K562 (cell line): ENCODE measurements around the gene ACRBP. TPM values are rescaled to one million over a fixed set of nuclear protein-coding genes. Genes with fewer than 3 reads are reported as not detected.

Experiments
- ATAC-seq: fragments of 200-7000 bp; cut with Tn5 transposase; 3 replicates; pipeline ENCODE4 v1.9.1; 2020; ENCODE audit warnings: moderate library complexity
- BruUV-seq: library from RNA; stranded (reverse); fragments of 400-500 nt; replicated peaks from 2 replicates; lab custom pipeline; 2021; lab: Mats Ljungman, UMichigan
- CTCF ChIA-PET: fragments of 300-600 bp; formaldehyde crosslinking; extraction: SDS; loops from one replicate; lab custom pipeline; 2021; ENCODE audit warnings: low intra/inter-chr PET ratio; lab: Yijun Ruan, JAX
- POLR2A ChIA-PET: fragments of 300-600, 350-650 bp; sonication (Branson Sonifier 250); formaldehyde crosslinking; extraction: SDS; loops from one replicate; lab custom pipeline; 2021; ENCODE audit warnings: antibody characterized with exemption, inconsistent platforms; lab: Yijun Ruan, JAX
- DNase-seq, 4 experiments: peaks; one replicate each; pipeline versions ENCODE4 v3.0.0 to v3.0.0-alpha.2; 2011 to 2018; ENCODE audit warnings: low spot score in 3 of 4, mixed read lengths in 3 of 4; ENCODE audit errors: extremely low read depth in 1 of 4
- FAIRE-seq: peaks from 2 replicates; lab custom pipeline; 2011; peaks lifted over from hg19 to GRCh38; lab: Jason Lieb, UNC
- H2AFZ ChIP-seq: 2 replicates; pipeline ENCODE4 v1.6.0; 2011; ENCODE audit warnings: low read depth, low read length, control low read depth, inconsistent platforms
- H3K27ac ChIP-seq: fragments of 200-600 bp; 3 replicates; pipeline ENCODE4 v1.8.0; 2011; ENCODE audit warnings: low read depth, mild to moderate bottlenecking, control low read depth, inconsistent platforms, low read length, moderate library complexity, mixed read lengths; ENCODE audit errors: extremely low read depth
- H3K27me3 ChIP-seq, 2 experiments: fragments of 300-600 bp in 1 of 2; 2 replicates in 1 of 2; 3 replicates in 1 of 2; pipeline versions ENCODE4 v1.6.0 to v1.8.0; 2011; ENCODE audit warnings: inconsistent platforms in 2 of 2, low read length in 2 of 2, mild to moderate bottlenecking in 1 of 2, mixed read lengths in 1 of 2, moderate library complexity in 1 of 2; ENCODE audit not compliant: control insufficient read depth in 2 of 2, insufficient read depth in 2 of 2
- H3K36me3 ChIP-seq: fragments of 300-600 bp; 3 replicates; pipeline ENCODE4 v1.8.0; 2011; ENCODE audit warnings: mild to moderate bottlenecking, low read length, inconsistent platforms; ENCODE audit not compliant: control insufficient read depth, insufficient read depth
- H3K4me1 ChIP-seq, 2 experiments: fragments of 200-600 bp in 1 of 2; replicated peaks in 1 of 2; 2 replicates in 1 of 2; 3 replicates in 1 of 2; pipeline versions ENCODE4 v1.5.1 to v1.8.0; 2011; ENCODE audit warnings: inconsistent platforms in 2 of 2, low read length in 2 of 2, mild to moderate bottlenecking in 1 of 2, mixed read lengths in 1 of 2, moderate library complexity in 1 of 2; ENCODE audit not compliant: control insufficient read depth in 2 of 2, insufficient read depth in 2 of 2
- H3K4me2 ChIP-seq: 2 replicates; pipeline ENCODE4 v1.6.1; 2011; ENCODE audit warnings: low read length, control low read depth, inconsistent platforms, mixed read lengths; ENCODE audit not compliant: insufficient read depth
- H3K4me3 ChIP-seq: fragments of 200-600 bp; sonication (generic), shearing (Covaris generic); 2 replicates; pipeline ENCODE4 v1.5.1; 2016; ENCODE audit warnings: control low read depth, inconsistent platforms
- H3K79me2 ChIP-seq: fragments of 200-600 bp; 3 replicates; pipeline ENCODE4 v1.8.0; 2011; ENCODE audit warnings: low read length, inconsistent platforms; ENCODE audit not compliant: control insufficient read depth, insufficient read depth
- H3K9ac ChIP-seq, 2 experiments: 2 replicates each; pipeline versions ENCODE4 v1.6.0 to v1.6.1; 2011; ENCODE audit warnings: low read depth in 2 of 2, low read length in 2 of 2, control low read depth in 1 of 2, inconsistent platforms in 1 of 2, mild to moderate bottlenecking in 1 of 2, mixed read lengths in 1 of 2; ENCODE audit not compliant: insufficient read depth in 1 of 2
- H3K9me1 ChIP-seq: one replicate; pipeline ENCODE4 v1.6.0; 2011; ENCODE audit warnings: inconsistent platforms, mild to moderate bottlenecking, low read length, moderate library complexity; ENCODE audit not compliant: control insufficient read depth, insufficient read depth
- H3K9me3 ChIP-seq: replicated peaks from 2 replicates; pipeline ENCODE4 v1.5.1; 2011; ENCODE audit warnings: low read depth, low read length, inconsistent platforms; ENCODE audit not compliant: control insufficient read depth, insufficient read depth
- H4K20me1 ChIP-seq: replicated peaks from 2 replicates; pipeline ENCODE4 v1.6.1; 2011; ENCODE audit warnings: low read length, inconsistent platforms, mixed read lengths; ENCODE audit not compliant: control insufficient read depth, insufficient read depth
- CTCF ChIP-seq, 3 experiments: IDR thresholded peaks in 2 of 3; conservative IDR thresholded peaks in 1 of 3; 2 replicates each; pipeline ENCODE4 v1.5.1; 2011 to 2012; ENCODE audit warnings: low read length in 3 of 3, mild to moderate bottlenecking in 3 of 3, control low read depth in 2 of 3, improper control_type of control experiment in 1 of 3, inconsistent platforms in 1 of 3, low read depth in 1 of 3, mixed read lengths in 1 of 3, moderate library complexity in 1 of 3; ENCODE audit not compliant: insufficient read depth in 2 of 3
- E2F5 ChIP-seq: sonication (generic); formaldehyde crosslinking; IDR thresholded peaks from 2 replicates; pipeline ENCODE4 v1.8.0; 2022; ENCODE audit warnings: mild to moderate bottlenecking, missing genetic modification reagents
- RAD21 ChIP-seq, 2 experiments: fragments of 250-450 bp in 1 of 2; fragments of 450-650 bp in 1 of 2; sonication (Bioruptor Pico) in 1 of 2; formaldehyde crosslinking in 1 of 2; IDR thresholded peaks in 1 of 2; conservative IDR thresholded peaks in 1 of 2; 2 replicates each; pipeline versions ENCODE4 v1.4.0 to v1.8.0; 2020 to 2022; ENCODE audit warnings: mild to moderate bottlenecking in 2 of 2, moderate library complexity in 1 of 2
- RNF2 ChIP-seq: sonication (generic); IDR thresholded peaks from 2 replicates; pipeline ENCODE4 v1.6.1; 2016
- ZNF592 ChIP-seq: fragments of 450-650 bp; IDR thresholded peaks from 2 replicates; pipeline ENCODE4 v1.6.1; 2017; ENCODE audit warnings: antibody characterized with exemption, mild to moderate bottlenecking
- WGBS: fragments of 100-300 bp; shearing (Covaris generic); methylation state at CpG from one replicate; pipeline ENCODE4 v1.1.6; 2016; ENCODE audit warnings: low coverage, mixed read lengths; ENCODE audit not compliant: insufficient coverage; ENCODE audit errors: missing lambda C conversion rate; 5-methylcytosine and 5-hydroxymethylcytosine counted together
- in situ Hi-C: fragments of 300-500 bp; cut with MboI; formaldehyde crosslinking; loops from 4 replicates; pipeline ENCODE4 v1.15.0; 2018; ENCODE audit warnings: inconsistent platforms, mixed read lengths
- intact Hi-C: fragments of 100-400 bp; cut with micrococcal nuclease; formaldehyde crosslinking; loops from 2 replicates; pipeline ENCODE4 v1.14.2; 2022
- polyA plus RNA-seq, 8 experiments: library from polyadenylated mRNA; depleted of rRNA in 4 of 8; stranded (reverse) in 5 of 8; unstranded in 3 of 8; fragments of >200 nt; fragmentation: Nextera tagmentation in 2 of 8; fragmentation: Illumina TruSeq in 1 of 8; extraction: Ambion mirVana in 2 of 8; extraction: Trizol in 1 of 8; gene quantifications; 2 replicates each; pipeline versions ENCODE4 v1.2.1 to v1.2.3, GENCODE V29; 2011 to 2014; ENCODE audit warnings: inconsistent platforms in 1 of 8, missing spikeins in 1 of 8
- total RNA-seq, 7 experiments: library from RNA; depleted of rRNA in 6 of 7; stranded (reverse); fragments of >200 nt in 6 of 7; fragmentation: Illumina TruSeq in 2 of 7; extraction: Trizol in 2 of 7; gene quantifications; 2 replicates each; pipeline versions ENCODE4 v1.2.1 to v1.2.3, GENCODE V29; 2011 to 2021; ENCODE audit warnings: low replicate concordance in 1 of 7

Gene ACRBP
- total and polyA plus RNA-seq, 9 of the 15 experiments (the other 6 are each of a cell fraction or from before 2014, with no cell fraction given), result 3.1 to 31.8 (median 8.4) TPM

GRCh38 chr12:6667559-6668210 lies 20.5 kb upstream of the ACRBP start:
- intact Hi-C loops, result no loop called here
- FAIRE-seq, result peak; percentile 51
- no peak overlapping the region; the same call in 2 of the 3 replicates for H3K27ac ChIP-seq
- no peak for TF ChIP-seq RNF2
- TF ChIP-seq CTCF (IDR thresholded peaks at IDR 0.05 in 2 of 3, conservative IDR thresholded peaks at IDR 0.05 in 1 of 3; ENCODE audit: insufficient read depth in 2 of 3, low read depth in 1 of 3, low read length in 3 of 3), result peak; percentile 35 to 44 (median 42); a peak in 4 of 6 replicates
- TF ChIP-seq ZNF592, result no peak
- no peak for TF ChIP-seq E2F5 (CRISPR knock-in tag)
- peak in 1 of 2 experiments; percentile 19; a peak in 1 of 4 replicates for TF ChIP-seq RAD21 (CRISPR knock-in tag; conservative IDR thresholded peaks at IDR 0.05 in 1 of 2, IDR thresholded peaks at IDR 0.05 in 1 of 2)
- H2AFZ ChIP-seq, result no peak overlapping the region
- H3K79me2 ChIP-seq, result peaks cover under 1% of the 10 kb centered on the region; the same call in 1 of the 3 replicates
- WGBS, result 90% methylated on average over 7 of the region's 8 CpGs
- in situ Hi-C loops, result no loop called here
- H3K9ac ChIP-seq, result no peak overlapping the region
- peaks cover 0 to 9% of the 10 kb centered on the region in 2 experiments; a peak in 1 of 5 replicates for H3K4me1 ChIP-seq
- ChIA-PET CTCF (no interaction called here), POLR2A (interaction anchor here (0.6 to 1.2 kb wide), 2 partner anchors 11 to 257 kb away, joined by 4 to 5 read pairs; no protein-coding TSS in a partner anchor)
- no peaks in the 10 kb centered on the region for H4K20me1 ChIP-seq
- H3K36me3 ChIP-seq, result peaks cover 63% of the 10 kb centered on the region; the same call in 2 of the 3 replicates
- no TSS peak for BruUV-seq
- H3K9me1 ChIP-seq, result no peaks in the 10 kb centered on the region
- DNase-seq, result no peak
- H3K9me3 ChIP-seq, result no peaks in the 10 kb centered on the region
- H3K4me3 ChIP-seq, result no peak overlapping the region
- no peak for ATAC-seq
- no peak overlapping the region for H3K4me2 ChIP-seq
- H3K27me3 ChIP-seq, result no peaks in the 10 kb centered on the region
